HEK293 (cell line): ENCODE results near the gene SNRPD3.

ENCODE experiments used
- CTCF ChIA-PET: fragments of 350-600 bp; formaldehyde crosslinking; extraction: SDS; loops from one replicate; lab custom pipeline; 2021; ENCODE audit warnings: antibody characterized with exemption; lab: Yijun Ruan, JAX
- POLR2A ChIA-PET: fragments of 300-600 bp; formaldehyde crosslinking; extraction: SDS; loops from one replicate; lab custom pipeline; 2020; ENCODE audit warnings: antibody characterized with exemption, inconsistent platforms; lab: Yijun Ruan, JAX
- H3K27ac ChIP-seq: fragments of 200-500 bp; sonication (Bioruptor generic); 2 replicates; pipeline ENCODE4 v1.5.1; 2014; ENCODE audit warnings: low read depth, low read length, control low read depth, inconsistent platforms; ENCODE audit errors: extremely low read depth
- H3K36me3 ChIP-seq, 2 experiments: fragments of 200-500 bp in 1 of 2; sonication (Bioruptor generic) in 1 of 2; 1 replicate in 1 of 2; 2 replicates in 1 of 2; pipeline ENCODE4 v1.5.1; 2014 to 2017; ENCODE audit warnings: inconsistent platforms in 2 of 2, low read length in 2 of 2; ENCODE audit not compliant: control insufficient read depth in 2 of 2, insufficient read depth in 1 of 2
- H3K4me1 ChIP-seq: fragments of 200-500 bp; sonication (Bioruptor generic); 2 replicates; pipeline ENCODE4 v1.5.1; 2014; ENCODE audit warnings: mild to moderate bottlenecking, low read length, inconsistent platforms; ENCODE audit not compliant: control insufficient read depth, insufficient read depth
- H3K4me3 ChIP-seq: 2 replicates; pipeline ENCODE4 v1.5.1; 2011; ENCODE audit warnings: low read depth, mild to moderate bottlenecking, control low read depth, low read length, moderate library complexity
- H3K9me3 ChIP-seq: fragments of 200-500 bp; sonication (Bioruptor generic); 2 replicates; pipeline ENCODE4 v1.5.1; 2014; ENCODE audit warnings: low read depth, low read length, inconsistent platforms; ENCODE audit not compliant: control insufficient read depth, insufficient read depth
- AEBP2 ChIP-seq: fragments of 450-650 bp; formaldehyde crosslinking; IDR thresholded peaks from 2 replicates; pipeline ENCODE4 v1.5.1; 2016; ENCODE audit warnings: missing biosample characterization, missing genetic modification characterization, borderline replicate concordance
- BCL11B ChIP-seq: fragments of 450-650 bp; formaldehyde crosslinking; IDR thresholded peaks from 2 replicates; pipeline ENCODE4 v1.5.1; 2016; ENCODE audit warnings: low read depth, missing biosample characterization, missing genetic modification characterization
- GLI2 ChIP-seq: fragments of 450-650 bp; formaldehyde crosslinking; IDR thresholded peaks from 2 replicates; pipeline ENCODE4; 2017; ENCODE audit warnings: missing biosample characterization, missing genetic modification characterization, low read depth, borderline replicate concordance
- GLIS1 ChIP-seq: fragments of 450-650 bp; formaldehyde crosslinking; IDR thresholded peaks from 2 replicates; pipeline ENCODE4 v1.5.1; 2016; ENCODE audit warnings: missing biosample characterization, missing genetic modification characterization
- HIC1 ChIP-seq: fragments of 450-650 bp; formaldehyde crosslinking; IDR thresholded peaks from 2 replicates; pipeline ENCODE4 v1.5.1; 2016; ENCODE audit warnings: missing biosample characterization, missing genetic modification characterization
- INSM2 ChIP-seq: fragments of 450-650 bp; formaldehyde crosslinking; IDR thresholded peaks from 2 replicates; pipeline ENCODE4 v1.5.1; 2016; ENCODE audit warnings: missing biosample characterization, missing genetic modification characterization
- KLF1 ChIP-seq: fragments of 450-650 bp; formaldehyde crosslinking; IDR thresholded peaks from 2 replicates; pipeline ENCODE4 v1.5.1; 2016; ENCODE audit warnings: missing biosample characterization, missing genetic modification characterization
- OSR2 ChIP-seq: fragments of 450-650 bp; formaldehyde crosslinking; IDR thresholded peaks from 2 replicates; pipeline ENCODE4 v1.5.1; 2016; ENCODE audit warnings: missing biosample characterization, missing genetic modification characterization
- TCF7L2 ChIP-seq: IDR thresholded peaks from 2 replicates; pipeline ENCODE4 v1.6.1; 2011; ENCODE audit warnings: low read depth, mild to moderate bottlenecking, inconsistent platforms, low read length, moderate library complexity, borderline replicate concordance
- TRIM28 ChIP-seq: IDR thresholded peaks from 2 replicates; pipeline ENCODE4 v1.6.1; 2011; ENCODE audit warnings: low read length, control low read depth, borderline replicate concordance
- ZFP41 ChIP-seq: fragments of 450-650 bp; formaldehyde crosslinking; IDR thresholded peaks from 2 replicates; pipeline ENCODE4 v1.5.1; 2016; ENCODE audit warnings: missing biosample characterization, missing genetic modification characterization, borderline replicate concordance
- ZFP69B ChIP-seq: fragments of 450-650 bp; formaldehyde crosslinking; IDR thresholded peaks from 2 replicates; pipeline ENCODE4 v1.5.1; 2016; ENCODE audit warnings: missing biosample characterization, missing genetic modification characterization
- ZNF140 ChIP-seq: fragments of 450-650 bp; formaldehyde crosslinking; IDR thresholded peaks from 2 replicates; pipeline ENCODE4 v1.5.1; 2016; ENCODE audit warnings: missing biosample characterization, missing genetic modification characterization
- ZNF184 ChIP-seq: fragments of 450-650 bp; IDR thresholded peaks from 2 replicates; pipeline ENCODE4 v1.5.1; 2018; ENCODE audit warnings: missing biosample characterization, mild to moderate bottlenecking, missing genetic modification characterization
- ZNF214 ChIP-seq: fragments of 450-650 bp; formaldehyde crosslinking; IDR thresholded peaks from 2 replicates; pipeline ENCODE4 v1.5.1; 2017; ENCODE audit warnings: missing biosample characterization, mild to moderate bottlenecking, missing genetic modification characterization, borderline replicate concordance
- ZNF239 ChIP-seq: fragments of 450-650 bp; formaldehyde crosslinking; IDR thresholded peaks from 2 replicates; pipeline ENCODE4 v1.5.1; 2016; ENCODE audit warnings: missing biosample characterization, missing genetic modification characterization
- ZNF26 ChIP-seq: fragments of 450-650 bp; formaldehyde crosslinking; IDR thresholded peaks from 2 replicates; pipeline ENCODE4 v1.5.1; 2016; ENCODE audit warnings: missing biosample characterization, missing genetic modification characterization
- ZNF366 ChIP-seq: fragments of 450-650 bp; formaldehyde crosslinking; conservative IDR thresholded peaks from 2 replicates; pipeline ENCODE4 v1.5.1; 2016; ENCODE audit warnings: missing biosample characterization, missing genetic modification characterization
- ZNF404 ChIP-seq: fragments of 450-650 bp; formaldehyde crosslinking; IDR thresholded peaks from 2 replicates; pipeline ENCODE4 v1.5.1; 2017; ENCODE audit warnings: missing biosample characterization, missing genetic modification characterization
- ZNF521 ChIP-seq: fragments of 450-650 bp; formaldehyde crosslinking; IDR thresholded peaks from 2 replicates; pipeline ENCODE4 v1.5.1; 2017; ENCODE audit warnings: missing biosample characterization, mild to moderate bottlenecking, missing genetic modification characterization
- ZNF654 ChIP-seq: fragments of 450-650 bp; formaldehyde crosslinking; IDR thresholded peaks from 2 replicates; pipeline ENCODE4 v1.5.1; 2016; ENCODE audit warnings: low read depth, missing biosample characterization, missing genetic modification characterization
- ZNF776 ChIP-seq: fragments of 450-650 bp; formaldehyde crosslinking; IDR thresholded peaks from 2 replicates; pipeline ENCODE4 v1.5.0; 2017; ENCODE audit warnings: missing biosample characterization, missing genetic modification characterization, borderline replicate concordance
- ZNF843 ChIP-seq: fragments of 450-650 bp; formaldehyde crosslinking; IDR thresholded peaks from 2 replicates; pipeline ENCODE4 v1.5.1; 2016; ENCODE audit warnings: missing biosample characterization, missing genetic modification characterization
- ZSCAN23 ChIP-seq: fragments of 450-650 bp; formaldehyde crosslinking; IDR thresholded peaks from 2 replicates; pipeline ENCODE4 v1.5.1; 2016; ENCODE audit warnings: missing biosample characterization, missing genetic modification characterization
- ZSCAN4 ChIP-seq: fragments of 450-650 bp; formaldehyde crosslinking; IDR thresholded peaks from 2 replicates; pipeline ENCODE4 v1.5.1; 2017; ENCODE audit warnings: missing biosample characterization, missing genetic modification characterization
- ZXDB ChIP-seq: fragments of 450-650 bp; formaldehyde crosslinking; IDR thresholded peaks from 2 replicates; pipeline ENCODE4 v1.5.1; 2016; ENCODE audit warnings: missing biosample characterization, missing genetic modification characterization

The SNRPD3 gene

GRCh38 chr22:24543185-24543601, 12.6 kb upstream of the SNRPD3 start (continued):
- TF ChIP-seq ZNF26 (no peak), TRIM28 (no peak), ZFP69B (tag by site-specific recombination) (no peak), ZNF239 (tag by site-specific recombination) (no peak), ZNF521 (tag by site-specific recombination) (no peak)

GRCh38 chr22:24543679-24544243, 12.0 kb upstream of the SNRPD3 start:
- TF ChIP-seq ZNF140 (tag by site-specific recombination), result no peak
- no peak for TF ChIP-seq AEBP2
- TF ChIP-seq ZSCAN23 (tag by site-specific recombination), result no peak
- TF ChIP-seq TCF7L2, result no peak
- no peaks in the 10 kb centered on the region for H3K4me1 ChIP-seq
- no peak overlapping the region for H3K4me3 ChIP-seq
- H3K9me3 ChIP-seq, result no peaks in the 10 kb centered on the region
- peaks cover 24 to 86% of the 10 kb centered on the region in 2 experiments for H3K36me3 ChIP-seq
- POLR2A ChIA-PET, result interaction anchor here (4.0 kb wide), 1 partner anchor 11 kb away, joined by 33 read pairs; the partner anchor contains the start of genes GUCD1 and SNRPD3
- no peak overlapping the region for H3K27ac ChIP-seq
- CTCF ChIA-PET, result no interaction called here

- peaks cover 7 to 78% of the 10 kb centered on the region in 2 experiments for H3K36me3 ChIP-seq
- ChIA-PET CTCF (no interaction called here), POLR2A (interaction anchor here (1.1 kb wide), 1 partner anchor 17 kb away, joined by 3 read pairs; no protein-coding TSS in a partner anchor)
- H3K9me3 ChIP-seq, result no peaks in the 10 kb centered on the region
- peaks cover 5% of the 10 kb centered on the region; the same call in 1 of the 2 replicates for H3K4me1 ChIP-seq
- no peak overlapping the region for H3K27ac ChIP-seq
- H3K4me3 ChIP-seq, result no peak overlapping the region
- TF ChIP-seq INSM2 (tag by site-specific recombination), result no peak
- no peak for TF ChIP-seq ZSCAN4 (tag by site-specific recombination)
- no peak for TF ChIP-seq ZNF654 (tag by site-specific recombination)
- no peak for TF ChIP-seq ZFP41 (tag by site-specific recombination)
- TF ChIP-seq ZNF366, result no peak
- TF ChIP-seq GLI2, result no peak
- TF ChIP-seq OSR2 (tag by site-specific recombination), result no peak
- no peak for TF ChIP-seq ZXDB (tag by site-specific recombination)
- TF ChIP-seq BCL11B, result no peak
- TF ChIP-seq ZNF404 (tag by site-specific recombination), result no peak
- no peak for TF ChIP-seq ZNF843 (tag by site-specific recombination)
- TF ChIP-seq ZNF214, result no peak
- TF ChIP-seq ZNF184 (tag by site-specific recombination), result no peak
- TF ChIP-seq GLIS1 (tag by site-specific recombination), result no peak
- no peak for TF ChIP-seq ZNF776 (tag by site-specific recombination)
- TF ChIP-seq KLF1, result no peak
- TF ChIP-seq HIC1 (tag by site-specific recombination), result no peak
Measured at GRCh38 chr22:24548812-24549211, 7.0 kb upstream of the SNRPD3 start.
